NCI-H1436 treated with DMSO at 0.1 percent for 48 hours (cell line): ENCODE data around the gene LRRC56.
A peak's percentile ranks its signal among the peaks of the same experiment; 100 is the strongest.

Source experiments
- DNase-seq: peaks from one replicate; lab custom pipeline; 2025; lab: John Stamatoyannopoulos, UW

LRRC56 gene

GRCh38 chr11:521177-521688 lies 16.1 kb upstream of the LRRC56 start:
- no peak for DNase-seq

GRCh38 chr11:526192-526591 lies 11.1 kb upstream of the LRRC56 start:
- DNase-seq: no peak

DNA sequence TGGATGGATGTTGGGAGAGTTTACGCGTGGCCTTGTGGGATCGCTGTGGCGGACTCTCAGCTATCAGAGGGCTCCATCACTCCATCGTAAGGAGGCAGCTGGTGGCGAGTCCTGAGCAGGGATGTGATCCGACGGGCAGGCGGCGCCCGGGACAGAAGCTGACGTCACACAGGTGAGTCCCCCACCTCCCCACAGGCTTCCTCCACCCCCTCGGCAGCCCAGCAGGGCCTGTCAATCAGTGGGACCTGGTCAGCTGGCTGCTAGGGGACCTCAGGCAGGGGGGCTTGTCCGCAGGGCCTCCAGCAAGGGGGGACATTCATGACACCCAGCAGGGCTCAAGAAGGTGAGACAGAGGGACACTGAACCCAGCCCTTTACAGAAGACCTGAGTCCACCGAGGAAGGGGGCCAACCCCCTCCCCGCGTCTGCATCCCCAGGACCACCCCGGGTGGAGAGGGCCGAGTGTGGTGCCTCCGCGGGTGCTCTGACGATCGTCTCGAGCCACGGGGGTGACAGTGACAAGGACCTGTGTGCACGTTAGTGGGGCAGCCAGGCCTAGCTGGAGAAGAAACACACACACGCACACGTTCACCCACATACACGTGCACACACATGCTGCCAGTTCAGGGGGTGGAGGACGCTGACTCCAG lies 9.0 kb upstream of the LRRC56 start:
- DNase-seq: no peak

GRCh38 chr11:528815-529727 lies 8.3 kb upstream of the LRRC56 start:
- DNase-seq: no peak

- DNase-seq: no peak
Observed at GRCh38 chr11:529728-530411, 7.5 kb upstream of the LRRC56 start.

- no peak for DNase-seq
Observed at GRCh38 chr11:530960-531831, 6.1 kb upstream of the LRRC56 start.

DNA sequence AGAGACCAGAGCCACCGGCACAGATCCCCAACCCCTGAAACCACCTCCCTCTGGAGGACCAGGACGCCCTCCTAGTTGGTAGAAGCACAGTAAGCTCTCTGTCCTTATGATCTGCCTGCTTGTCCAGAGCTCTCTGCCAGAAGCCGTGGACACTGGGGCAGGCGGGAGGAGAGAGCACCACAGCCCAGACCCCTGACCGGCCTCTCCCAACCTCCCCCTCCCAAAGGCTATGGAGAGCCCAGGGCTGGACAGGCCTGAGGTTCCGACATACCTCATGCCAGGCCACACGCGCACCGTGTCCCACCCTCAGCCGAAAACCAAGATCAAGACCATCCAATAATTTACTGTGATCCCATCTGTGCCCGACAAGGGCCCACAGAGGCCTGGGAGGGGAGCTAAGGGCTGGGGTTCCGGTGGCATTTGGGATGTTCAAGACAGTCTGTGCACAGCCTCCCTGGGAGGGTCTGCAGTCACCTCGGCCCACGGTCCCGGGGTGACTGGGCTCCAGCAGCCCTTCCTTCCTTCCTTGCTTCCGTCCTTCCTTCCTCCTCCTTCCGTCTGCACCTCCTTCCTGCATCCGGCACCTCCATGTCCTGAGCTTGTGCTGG lies 5.3 kb upstream of the LRRC56 start:
- DNase-seq: no peak

DNA sequence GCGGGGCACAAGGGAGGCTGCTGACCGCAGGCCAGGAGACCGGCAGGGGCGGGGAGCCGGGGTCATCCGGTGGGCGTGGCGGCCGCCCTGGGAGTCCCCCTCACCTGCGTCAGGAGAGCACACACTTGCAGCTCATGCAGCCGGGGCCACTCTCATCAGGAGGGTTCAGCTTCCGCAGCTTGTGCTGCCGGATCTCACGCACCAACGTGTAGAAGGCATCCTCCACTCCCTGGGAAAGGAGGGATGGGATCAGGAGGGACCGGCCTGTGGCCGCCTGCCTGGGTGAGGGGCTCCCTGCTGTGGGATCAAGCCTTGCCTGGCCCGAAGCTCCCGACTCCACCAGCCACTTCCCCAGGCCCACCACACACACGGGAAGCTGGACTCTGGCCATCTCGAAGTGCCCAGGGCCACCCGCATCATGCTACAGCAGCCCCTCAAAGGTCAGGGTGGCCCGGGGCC lies 4.8 kb upstream of the LRRC56 start:
- no peak for DNase-seq

DNA sequence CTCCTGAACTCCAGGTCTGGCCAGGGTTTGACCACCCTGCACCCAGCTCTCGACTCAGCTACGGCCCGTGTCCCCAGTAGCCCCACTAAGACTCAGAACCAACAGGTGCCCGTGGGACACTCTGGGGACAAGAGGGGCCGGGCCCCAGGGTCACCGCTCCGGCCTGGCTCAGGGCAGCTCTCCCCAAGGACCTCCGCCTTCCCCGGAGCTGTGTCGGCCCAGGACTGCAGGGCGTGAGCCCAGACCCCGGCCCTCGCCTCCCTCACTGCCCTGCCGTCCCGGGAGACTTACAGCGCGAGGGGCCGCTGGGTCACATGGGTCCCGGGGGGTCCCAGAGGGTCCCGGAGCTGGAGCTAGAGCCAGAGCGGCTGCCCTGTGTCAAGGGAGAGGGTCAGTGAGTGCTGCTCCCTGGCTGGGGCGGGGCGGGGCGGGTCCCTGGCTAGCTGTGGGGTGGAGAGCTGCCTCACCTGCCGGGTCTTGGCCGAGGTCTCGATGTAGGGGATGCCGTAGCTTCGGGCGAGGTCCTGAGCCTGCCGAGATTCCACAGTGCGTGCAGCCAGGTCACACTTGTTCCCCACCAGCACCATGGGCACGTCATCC lies 4.2 kb upstream of the LRRC56 start:
- no peak for DNase-seq

DNA sequence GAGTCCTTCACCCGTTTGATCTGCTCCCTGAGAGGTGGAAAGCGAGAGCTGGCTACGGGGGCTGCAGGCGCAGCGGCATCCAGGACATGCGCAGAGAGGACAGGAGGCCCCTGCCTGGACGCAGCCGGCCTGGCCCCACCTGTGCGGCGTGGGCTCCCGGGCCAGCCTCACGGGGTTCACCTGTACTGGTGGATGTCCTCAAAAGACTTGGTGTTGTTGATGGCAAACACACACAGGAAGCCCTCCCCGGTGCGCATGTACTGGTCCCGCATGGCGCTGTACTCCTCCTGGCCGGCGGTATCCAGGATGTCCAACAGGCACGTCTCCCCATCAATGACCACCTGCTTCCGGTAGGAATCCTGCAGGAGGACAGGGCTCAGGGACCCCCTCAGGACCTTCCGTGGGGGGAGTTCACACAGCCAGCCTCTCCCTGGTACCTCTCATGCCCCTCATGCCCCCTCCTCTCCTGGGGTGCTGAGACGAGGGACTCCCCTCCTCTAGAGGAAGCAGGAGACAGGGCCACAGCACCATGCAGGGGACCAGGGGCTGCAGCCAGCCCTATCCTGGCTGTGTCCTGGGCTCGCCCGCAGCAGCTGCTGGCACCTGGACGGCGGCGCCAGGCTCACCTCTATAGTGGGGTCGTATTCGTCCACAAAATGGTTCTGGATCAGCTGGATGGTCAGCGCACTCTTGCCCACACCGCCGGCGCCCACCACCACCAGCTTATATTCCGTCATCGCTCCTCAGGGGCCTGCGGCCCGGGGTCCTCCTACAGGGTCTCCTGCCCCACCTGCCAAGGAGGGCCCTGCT lies 3.5 kb upstream of the LRRC56 start:
- DNase-seq: no peak

DNA sequence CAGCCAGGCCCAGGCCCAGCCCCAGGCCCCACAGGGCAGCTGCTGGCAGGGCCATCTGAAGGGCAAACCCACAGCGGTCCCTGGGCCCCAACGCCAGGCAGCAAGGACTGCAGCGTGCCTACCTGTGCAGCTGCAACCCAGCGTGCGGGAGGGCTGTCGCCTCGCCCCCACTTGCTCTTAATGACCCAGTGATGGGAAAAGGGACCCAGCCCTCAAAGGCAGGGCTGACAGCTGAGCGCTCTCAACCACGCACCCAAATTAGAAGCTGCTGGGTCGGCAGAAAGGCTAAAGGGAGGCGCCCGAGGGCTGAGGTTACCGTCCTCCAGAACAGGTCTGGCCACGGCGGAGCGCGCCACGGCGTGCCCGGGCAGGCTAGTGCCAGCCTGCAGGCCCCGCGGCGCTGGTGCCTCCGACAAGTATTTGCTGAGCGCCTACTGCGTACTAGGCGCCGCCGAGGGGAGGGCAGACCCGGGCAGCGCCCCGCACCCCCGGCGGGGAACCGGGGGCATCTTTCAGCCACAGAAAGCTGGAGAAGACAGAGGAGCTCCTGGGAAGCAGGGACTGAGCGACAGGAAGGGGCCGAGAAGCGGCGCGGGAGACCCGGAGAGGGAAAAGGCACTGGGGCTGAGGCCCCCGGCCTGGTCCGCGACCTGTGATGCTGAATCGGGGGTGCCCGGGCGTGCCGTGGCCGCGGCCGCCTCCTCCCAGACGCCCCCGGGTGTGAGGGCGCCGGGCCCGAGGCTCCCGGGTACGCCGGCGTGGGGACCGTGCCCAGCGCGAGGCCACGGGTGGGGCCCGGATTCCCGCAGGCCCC lies 2.7 kb upstream of the LRRC56 start:
- no peak for DNase-seq

GRCh38 chr11:535210-535518 lies 2.2 kb upstream of the LRRC56 start:
- DNase-seq: no peak

GRCh38 chr11:535519-536454 lies 1.5 kb upstream of the LRRC56 start, which contains the start of gene HRAS:
HRAS (minus strand) TSS chr11:535576.
- DNase-seq: peak; percentile 53

- DNase-seq: no peak
Observed at GRCh38 chr11:537622-538430, 499 bp downstream of the LRRC56 start.

DNA sequence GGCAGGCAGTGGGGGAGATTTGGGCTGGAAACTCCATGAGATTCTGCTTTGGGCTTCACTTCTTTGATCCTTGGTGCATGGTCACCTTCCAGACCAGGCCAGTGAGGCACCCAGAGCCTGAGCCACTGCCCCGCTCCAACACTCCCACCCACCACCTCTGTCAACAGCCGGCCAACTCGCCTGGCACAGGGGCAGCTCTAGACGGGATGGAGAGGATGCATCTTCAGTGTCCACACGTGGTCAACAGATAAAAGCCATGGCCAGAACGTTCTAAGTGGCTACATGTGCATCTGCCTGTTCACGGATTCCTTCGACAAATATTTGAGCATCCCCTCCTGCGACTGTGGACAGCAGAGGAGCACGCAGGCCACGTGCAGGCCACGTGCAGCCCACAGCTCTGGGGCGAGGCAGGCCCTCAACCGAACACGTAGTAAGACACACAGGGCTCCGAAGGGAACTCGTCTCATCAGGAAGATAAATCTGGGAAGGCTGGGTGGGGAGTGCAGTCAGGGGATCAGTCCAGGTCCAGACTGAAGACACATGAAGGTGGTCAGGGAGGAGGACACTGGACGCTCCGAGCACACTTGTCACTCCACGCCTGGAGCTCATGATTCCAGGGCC lies 1.2 kb downstream of the LRRC56 start:
- DNase-seq: no peak

DNA sequence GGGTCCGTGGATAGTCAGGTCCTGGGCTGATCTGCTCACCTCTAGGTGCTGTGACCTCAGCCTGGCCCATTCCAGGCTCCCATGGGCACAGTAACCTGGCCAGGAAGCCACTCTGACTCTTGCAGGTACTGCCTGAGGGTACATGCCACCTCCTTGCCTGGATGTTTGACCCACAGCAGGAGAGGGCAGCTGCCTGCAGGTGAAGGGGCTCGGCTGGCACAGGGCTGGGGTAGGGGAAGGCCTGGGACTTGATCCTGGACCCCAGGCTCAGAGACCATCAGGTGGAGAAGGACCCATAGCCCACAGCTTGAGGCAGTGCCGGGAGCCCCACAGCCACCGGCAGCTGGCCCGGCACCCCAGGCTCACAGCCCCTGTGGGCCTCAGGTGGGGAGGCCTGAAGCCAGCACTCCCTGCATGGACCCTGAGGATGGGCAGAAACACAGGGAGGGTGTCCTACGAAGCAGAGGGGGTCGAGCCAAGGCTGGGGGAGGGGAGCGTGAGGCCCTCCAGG lies 2.7 kb downstream of the LRRC56 start:
- DNase-seq: no peak
